Measurements from ENCODE around the gene CAMK1D. TPM values are rescaled to one million over a fixed set of nuclear protein-coding genes. Genes with fewer than 3 reads are reported as not detected.

Gene CAMK1D
- total RNA-seq, 2 experiments from 2014 or later, result 19.0 to 25.6 TPM

DNA sequence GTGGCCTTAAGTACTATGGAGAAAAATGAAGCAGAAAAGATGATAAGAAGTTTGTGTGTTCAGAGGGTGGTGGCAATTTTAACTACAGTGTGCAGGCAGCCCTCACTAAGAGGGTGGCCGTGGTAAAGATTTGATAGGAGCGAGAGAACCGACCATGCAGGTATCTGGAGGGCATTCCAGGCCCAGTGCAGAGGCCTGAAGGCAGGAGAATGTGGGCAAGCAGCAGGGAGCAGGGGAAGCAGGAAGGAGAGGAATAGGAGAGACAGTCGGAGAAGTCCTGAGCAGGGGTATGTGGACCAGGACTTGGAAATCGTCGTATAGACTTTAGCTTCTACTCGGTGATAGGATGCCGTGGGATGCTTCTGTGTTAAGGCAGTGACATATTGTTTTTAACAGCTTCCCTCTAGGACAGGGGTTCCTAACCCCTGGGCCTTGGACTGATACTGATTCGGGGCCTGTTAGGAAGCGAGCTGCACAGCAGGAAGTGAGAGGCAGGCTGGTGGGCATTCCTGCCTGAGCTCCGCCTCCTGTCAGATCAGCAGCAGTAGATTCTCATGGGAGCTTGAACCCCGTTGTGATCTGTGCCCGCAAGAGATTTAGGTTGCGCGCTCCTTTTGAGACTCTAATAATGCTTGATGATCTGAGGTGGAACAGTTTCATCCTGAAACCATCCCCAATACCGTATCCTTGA is 425.0 kb downstream of the CAMK1D start:
- Histone ChIP-seq H3K9me3 (ENCODE audit: low read length) (no peaks in the 10 kb centered on the region), H3K4me3 (ENCODE audit: low read depth, low read length, poor library complexity, severe bottlenecking) (no peak overlapping the region)
- TF ChIP-seq, protein P1, sequence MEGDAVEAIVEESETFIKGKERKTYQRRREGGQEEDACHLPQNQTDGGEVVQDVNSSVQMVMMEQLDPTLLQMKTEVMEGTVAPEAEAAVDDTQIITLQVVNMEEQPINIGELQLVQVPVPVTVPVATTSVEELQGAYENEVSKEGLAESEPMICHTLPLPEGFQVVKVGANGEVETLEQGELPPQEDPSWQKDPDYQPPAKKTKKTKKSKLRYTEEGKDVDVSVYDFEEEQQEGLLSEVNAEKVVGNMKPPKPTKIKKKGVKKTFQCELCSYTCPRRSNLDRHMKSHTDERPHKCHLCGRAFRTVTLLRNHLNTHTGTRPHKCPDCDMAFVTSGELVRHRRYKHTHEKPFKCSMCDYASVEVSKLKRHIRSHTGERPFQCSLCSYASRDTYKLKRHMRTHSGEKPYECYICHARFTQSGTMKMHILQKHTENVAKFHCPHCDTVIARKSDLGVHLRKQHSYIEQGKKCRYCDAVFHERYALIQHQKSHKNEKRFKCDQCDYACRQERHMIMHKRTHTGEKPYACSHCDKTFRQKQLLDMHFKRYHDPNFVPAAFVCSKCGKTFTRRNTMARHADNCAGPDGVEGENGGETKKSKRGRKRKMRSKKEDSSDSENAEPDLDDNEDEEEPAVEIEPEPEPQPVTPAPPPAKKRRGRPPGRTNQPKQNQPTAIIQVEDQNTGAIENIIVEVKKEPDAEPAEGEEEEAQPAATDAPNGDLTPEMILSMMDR (conservative IDR thresholded peaks at IDR 0.05; ENCODE audit: low read length), result no peak
- TF ChIP-seq EZH2phosphoT487 (IDR thresholded peaks at IDR 0.05; ENCODE audit: borderline replicate concordance, low read depth, low read length), result no peak

DNA sequence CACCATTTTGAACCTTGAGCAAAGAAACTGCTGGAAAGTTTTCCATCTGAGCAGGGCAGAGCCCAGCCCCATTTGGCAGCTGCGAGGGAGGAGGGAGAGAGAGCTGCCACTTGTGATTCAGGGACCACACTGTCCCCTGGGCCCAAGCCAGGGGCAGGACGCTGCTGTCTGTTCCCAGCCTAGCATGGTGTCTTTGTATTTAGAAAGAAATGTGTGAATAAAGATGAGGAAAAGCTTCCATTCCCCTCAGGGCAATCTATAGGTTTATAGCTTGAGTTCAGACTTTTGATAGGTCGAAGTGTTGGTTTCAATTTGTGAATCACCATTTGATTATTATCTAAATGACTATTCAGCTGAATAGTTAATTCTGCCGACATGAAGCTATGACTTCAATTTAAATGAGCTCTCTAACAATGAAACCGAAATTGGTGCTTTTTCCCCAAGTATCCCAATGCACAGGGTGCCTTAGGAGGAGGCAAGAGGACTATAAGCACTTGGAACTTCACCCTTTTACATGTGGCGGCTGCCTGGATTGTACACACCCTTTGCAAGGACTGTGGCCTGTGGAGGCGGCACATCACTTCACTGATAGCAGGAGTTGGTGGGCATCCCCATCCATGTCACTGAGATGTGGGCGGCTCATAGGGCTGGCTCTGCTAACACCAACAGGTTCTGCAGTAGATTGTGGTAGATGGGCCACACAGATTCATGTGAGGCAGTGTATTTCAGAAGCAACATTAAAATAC is 428.7 kb downstream of the CAMK1D start:
- H3K36me3 ChIP-seq (ENCODE audit: insufficient read depth, low read length), result no peaks in the 10 kb centered on the region
- H3K9me2 ChIP-seq (ENCODE audit: insufficient read depth, low read length), result no peaks in the 10 kb centered on the region
- no peak overlapping the region for H2AFZ ChIP-seq (ENCODE audit: low read length)
- no peak for DNase-seq (ENCODE audit: low spot score)
- H3K27ac ChIP-seq (ENCODE audit: low read depth, low read length, poor library complexity, severe bottlenecking), result no peak overlapping the region
- no peak overlapping the region for H3K4me3 ChIP-seq (ENCODE audit: low read depth, low read length, poor library complexity, severe bottlenecking)
- ChIA-PET CTCF (ENCODE audit: unreplicated experiment) (no interaction called here), POLR2A (interaction anchor here (0.8 kb wide), 1 partner anchor 20 kb away, joined by 3 read pairs; no protein-coding TSS in a partner anchor)
- no peak overlapping the region for H3K4me2 ChIP-seq (ENCODE audit: low read length)
- TF ChIP-seq EZH2phosphoT487 (IDR thresholded peaks at IDR 0.05; ENCODE audit: borderline replicate concordance, low read depth, low read length), result no peak
- TF ChIP-seq, protein P1 (conservative IDR thresholded peaks at IDR 0.05; ENCODE audit: low read length), result no peak
- BruUV-seq (replicated peaks), result no TSS peak
- intact Hi-C loops (cut with micrococcal nuclease; ENCODE audit: unreplicated experiment), result no loop called here
- no peaks in the 10 kb centered on the region for H3K79me2 ChIP-seq (ENCODE audit: insufficient read depth, low read depth, low read length)
- H4K20me1 ChIP-seq (ENCODE audit: insufficient read depth, low read length), result no peaks in the 10 kb centered on the region
- no peaks in the 10 kb centered on the region for H3K9me3 ChIP-seq (ENCODE audit: low read length)
- H3K4me1 ChIP-seq (ENCODE audit: insufficient read depth, low read length, poor library complexity, severe bottlenecking), result no peaks in the 10 kb centered on the region

More for the DNA sequence above, 425.0 kb downstream of the CAMK1D start:
- H4K20me1 ChIP-seq (ENCODE audit: insufficient read depth, low read length), result no peaks in the 10 kb centered on the region
- H3K27ac ChIP-seq (ENCODE audit: low read depth, low read length, poor library complexity, severe bottlenecking), result no peak overlapping the region
- BruUV-seq (replicated peaks), result no TSS peak
- no peaks in the 10 kb centered on the region for H3K9me2 ChIP-seq (ENCODE audit: insufficient read depth, low read length)
- H2AFZ ChIP-seq (ENCODE audit: low read length), result no peak overlapping the region
- ChIA-PET CTCF (ENCODE audit: unreplicated experiment) (no interaction called here), POLR2A (interaction anchor here (0.8 kb wide), 1 partner anchor 21 kb away, joined by 4 read pairs; no protein-coding TSS in a partner anchor)
- intact Hi-C loops (cut with micrococcal nuclease; ENCODE audit: unreplicated experiment), result no loop called here
- peaks cover 11% of the 10 kb centered on the region for H3K36me3 ChIP-seq (ENCODE audit: insufficient read depth, low read length)
- H3K4me2 ChIP-seq (ENCODE audit: low read length), result no peak overlapping the region
- no peaks in the 10 kb centered on the region for H3K4me1 ChIP-seq (ENCODE audit: insufficient read depth, low read length, poor library complexity, severe bottlenecking)
- DNase-seq (ENCODE audit: low spot score), result no peak
- H3K79me2 ChIP-seq (ENCODE audit: insufficient read depth, low read depth, low read length), result no peaks in the 10 kb centered on the region

Measured in OCI-LY7 (cell line).